Posterior vena cava (tissue), 2 donors: ENCODE results near the gene H1-8. TPM values are rescaled to one million over a fixed set of nuclear protein-coding genes. Genes with fewer than 3 reads are reported as not detected.

Source experiments
- DNase-seq: peaks from one replicate; pipeline ENCODE4 v3.0.0-alpha.2; 2020; ENCODE audit warnings: low spot score
- intact Hi-C, 2 donors: fragments of 100-400 bp; cut with DNase I; formaldehyde crosslinking; loops; one replicate each; pipeline versions ENCODE4 v1.14.1 to v1.14.2; 2022 to 2023
- total RNA-seq, 2 donors: library from RNA; stranded (reverse); fragmentation: NEBNext Ultra II Directional; extraction: Animal tissue kit (Norgen Biotek cat#: 25700); gene quantifications; one replicate each; pipeline ENCODE4 v1.2.1, GENCODE V29; 2021
- donor health status: DM: yes; HTN: yes; CAD: no.
- donor health status: DM: yes; HTN: yes; CAD: no.

Gene H1-8
- total RNA-seq, 2 donors from 2014 or later, result not detected

GRCh38 chr3:129581623-129582022 lies 38.6 kb downstream of the H1-8 start:
- intact Hi-C loops, result no loop called here
- DNase-seq, result no peak

- DNase-seq, result no peak
- intact Hi-C loops, result no loop called here
Measured at GRCh38 chr3:129582799-129583198, 39.8 kb downstream of the H1-8 start.

- DNase-seq, result no peak
- intact Hi-C loops, result no loop called here
Measured at GRCh38 chr3:129583289-129583688, 40.3 kb downstream of the H1-8 start.

- DNase-seq, result no peak
- intact Hi-C loops, result no loop called here
Measured at GRCh38 chr3:129584631-129585030, 41.7 kb downstream of the H1-8 start.

GRCh38 chr3:129585949-129586657 lies 43.1 kb downstream of the H1-8 start:
- intact Hi-C loops, result no loop called here

GRCh38 chr3:129586746-129587430 lies 43.9 kb downstream of the H1-8 start:
- intact Hi-C loops, result no loop called here
- DNase-seq, result peak; percentile 91

More at GRCh38 chr3:129585949-129586657, 43.1 kb downstream of the H1-8 start:
- DNase-seq, result no peak

- no peak for DNase-seq
- intact Hi-C loops, result no loop called here
Measured at GRCh38 chr3:129587566-129588210, 44.7 kb downstream of the H1-8 start.

- intact Hi-C loops, result no loop called here
Measured at GRCh38 chr3:129590215-129590614, 47.2 kb downstream of the H1-8 start.

GRCh38 chr3:129591932-129592331 lies 49.0 kb downstream of the H1-8 start:
- intact Hi-C loops, result no loop called here
- no peak for DNase-seq

More at GRCh38 chr3:129590215-129590614, 47.2 kb downstream of the H1-8 start:
- no peak for DNase-seq

- peak; percentile 94 for DNase-seq
- intact Hi-C loops, result no loop called here
Measured at GRCh38 chr3:129592381-129593131, 49.6 kb downstream of the H1-8 start.

GRCh38 chr3:129593230-129593594 lies 50.2 kb downstream of the H1-8 start:
- intact Hi-C loops, result no loop called here
- DNase-seq, result no peak

GRCh38 chr3:129593595-129594339 lies 50.8 kb downstream of the H1-8 start:
- intact Hi-C loops, result no loop called here
- no peak for DNase-seq

- intact Hi-C loops, result no loop called here
- no peak for DNase-seq
Measured at GRCh38 chr3:129594409-129594808, 51.4 kb downstream of the H1-8 start.

GRCh38 chr3:129594907-129595390 lies 52.0 kb downstream of the H1-8 start:
- DNase-seq, result no peak
- intact Hi-C loops, result loop anchor here in 1 of 2 donors (5.0 kb wide), 1 partner anchor 33 kb away; no protein-coding TSS in a partner anchor

- intact Hi-C loops, result loop anchor here in 1 of 2 donors (5.0 kb wide), 1 partner anchor 33 kb away; no protein-coding TSS in a partner anchor
- no peak for DNase-seq
Measured at GRCh38 chr3:129595544-129596193, 52.7 kb downstream of the H1-8 start.

- peak; percentile 97 for DNase-seq
- intact Hi-C loops, result loop anchor here in 1 of 2 donors (5.0 kb wide), 1 partner anchor 34 kb away; no protein-coding TSS in a partner anchor
Measured at GRCh38 chr3:129596194-129597086, 53.5 kb downstream of the H1-8 start.
